Body of pancreas (tissue), 4 donors: Measurements from ENCODE around the gene HTRA3. TPM values are rescaled to one million over a fixed set of nuclear protein-coding genes. Genes with fewer than 3 reads are reported as not detected.

Source experiments
- ATAC-seq: fragments of 150-250 bp; one replicate; pipeline ENCODE4 v1.9.1; 2016
- DNase-seq, 4 donors: peaks; one replicate each; pipeline ENCODE4 v3.0.0-alpha.2; 2019
- H3K27ac ChIP-seq, 4 donors: fragments of 200-600 bp; sonication (generic); 1 replicate in 3 of 4; 2 replicates in 1 of 4; pipeline versions ENCODE4 v1.5.1 to v1.6.1; 2016 to 2019; ENCODE audit warnings: mild to moderate bottlenecking in 1 of 4, mixed read lengths in 1 of 4, moderate library complexity in 1 of 4
- H3K27me3 ChIP-seq, 2 donors: fragments of 200-600 bp; sonication (generic); one replicate each; pipeline ENCODE4 v1.6.0; 2016; ENCODE audit warnings: mild to moderate bottlenecking in 1 of 2
- H3K36me3 ChIP-seq, 2 donors: fragments of 200-600 bp; sonication (generic); replicated peaks in 1 of 2; 2 replicates each; pipeline ENCODE4 v1.5.1; 2016; ENCODE audit warnings: low read depth in 2 of 2; ENCODE audit not compliant: insufficient read depth in 1 of 2
- H3K4me1 ChIP-seq: fragments of 200-600 bp; sonication (generic); one replicate; pipeline ENCODE4 v1.6.0; 2016
- H3K4me3 ChIP-seq, 2 donors: fragments of 200-600 bp; sonication (generic); 1 replicate in 1 of 2; 2 replicates in 1 of 2; pipeline ENCODE4 v1.5.1; 2016 to 2019
- H3K9me3 ChIP-seq, 3 donors: fragments of 200-600 bp; sonication (generic); 1 replicate in 2 of 3; 2 replicates in 1 of 3; pipeline ENCODE4 v1.5.1; 2016
- CTCF ChIP-seq, 7 experiments: fragments of 450-650 bp in 4 of 7; fragments of 200-600 bp in 3 of 7; sonication (generic) in 3 of 7; IDR thresholded peaks; one replicate each; pipeline ENCODE4 v1.5.1; 2016 to 2019; ENCODE audit warnings: antibody characterized with exemption in 7 of 7
- POLR2A ChIP-seq, 3 donors: fragments of 450-650 bp; IDR thresholded peaks; one replicate each; pipeline ENCODE4 v1.6.1; 2016; ENCODE audit warnings: antibody characterized with exemption in 3 of 3, mild to moderate bottlenecking in 2 of 3
- WGBS, 2 donors: methylation state at CpG; one replicate each; pipeline ENCODE4 v1.1.5; 2017; 5-methylcytosine and 5-hydroxymethylcytosine counted together
- intact Hi-C: fragments of 100-400 bp; cut with DNase I; formaldehyde crosslinking; loops from one replicate; pipeline ENCODE4 v1.15.1; 2023
- total RNA-seq, 2 donors: library from RNA; depleted of rRNA; stranded (reverse); fragments of >200 nt; gene quantifications; one replicate each; pipeline ENCODE4 v1.1.0, GENCODE V29; 2016

The HTRA3 gene
- total RNA-seq, 2 donors from 2014 or later: 4.2 to 17.5 TPM

- ATAC-seq (no peak), DNase-seq (peak in 3 of 4 donors; percentile 0 to 7 (median 4))
- Histone ChIP-seq H3K27ac (no peak overlapping the region), H3K4me1 (peaks cover 11% of the 10 kb centered on the region), H3K4me3 (no peak overlapping the region), H3K36me3 (no peaks in the 10 kb centered on the region), H3K27me3 (no peaks in the 10 kb centered on the region), H3K9me3 (no peaks in the 10 kb centered on the region)
- no peak for TF ChIP-seq POLR2A (IDR thresholded peaks at IDR 0.05)
- TF ChIP-seq CTCF (IDR thresholded peaks at IDR 0.05): no peak
- intact Hi-C loops: no loop called here
- WGBS, 2 donors: 84 to 99% methylated on average over 5 of the region's 5 CpGs
These were observed 45.2 kb downstream of the HTRA3 start for GRCh38 chr4:8314691-8315255.

- Histone ChIP-seq H3K4me3 (no peak overlapping the region), H3K36me3 (no peaks in the 10 kb centered on the region), H3K27me3 (no peaks in the 10 kb centered on the region), H3K9me3 (no peaks in the 10 kb centered on the region), H3K27ac (peak overlapping the region in 2 of 4 donors; percentile 13 to 39), H3K4me1 (peaks cover 11% of the 10 kb centered on the region)
- TF ChIP-seq POLR2A (IDR thresholded peaks at IDR 0.05) (no peak), CTCF (IDR thresholded peaks at IDR 0.05) (peak in 3 of 7 experiments; percentile 16 to 21 (median 19))
- WGBS, 2 donors: 27 to 50% methylated on average over 10 to 21 of the region's 21 CpGs
- ATAC-seq: peak; percentile 79
- DNase-seq: peak; percentile 57 to 80 (median 76)
- intact Hi-C loops: no loop called here
These were observed 46.1 kb downstream of the HTRA3 start for GRCh38 chr4:8315435-8316250.

DNA sequence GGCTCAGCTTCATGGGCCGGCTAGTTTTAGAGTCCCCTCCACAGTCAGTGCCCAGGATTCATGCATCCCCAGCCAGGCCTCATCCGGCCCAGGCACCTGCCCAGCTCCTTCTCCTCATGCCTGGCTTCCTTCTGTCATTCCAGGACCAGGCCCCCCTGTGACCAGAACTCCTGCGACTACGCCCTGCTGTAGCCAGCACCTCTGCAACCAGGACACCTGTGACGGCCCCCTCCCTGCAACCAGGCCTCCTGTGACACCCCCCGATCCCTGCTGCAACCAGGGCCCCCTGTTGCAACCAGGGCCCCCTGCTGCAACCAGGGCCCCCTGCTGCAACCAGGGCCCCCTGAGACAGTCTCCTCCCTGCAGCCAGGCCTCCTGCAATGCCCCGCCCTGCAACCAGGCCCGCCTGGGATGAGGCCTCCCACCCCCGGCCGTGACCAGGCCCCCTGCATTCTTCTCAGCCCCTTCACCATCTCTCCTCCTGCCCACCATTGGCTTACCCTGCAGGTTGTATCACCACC is 46.8 kb downstream of the HTRA3 start:
- Histone ChIP-seq H3K36me3 (no peaks in the 10 kb centered on the region), H3K27me3 (no peaks in the 10 kb centered on the region), H3K4me3 (no peak overlapping the region), H3K4me1 (peaks cover 11% of the 10 kb centered on the region), H3K9me3 (no peaks in the 10 kb centered on the region), H3K27ac (peak overlapping the region in 1 of 4 donors; percentile 39)
- intact Hi-C loops: no loop called here
- DNase-seq (no peak), ATAC-seq (no peak)
- WGBS, 2 donors: 82 to 85% methylated on average over 9 to 10 of the region's 10 CpGs
- TF ChIP-seq CTCF (IDR thresholded peaks at IDR 0.05): no peak
- no peak for TF ChIP-seq POLR2A (IDR thresholded peaks at IDR 0.05)

GRCh38 chr4:8316911-8317351 is 47.4 kb downstream of the HTRA3 start:
- intact Hi-C loops: no loop called here
- no peak for ATAC-seq

More at GRCh38 chr4:8316911-8317351, 47.4 kb downstream of the HTRA3 start:
- H3K36me3 ChIP-seq: no peaks in the 10 kb centered on the region
- TF ChIP-seq CTCF (IDR thresholded peaks at IDR 0.05): no peak
- TF ChIP-seq POLR2A (IDR thresholded peaks at IDR 0.05): no peak
- no peaks in the 10 kb centered on the region for H3K9me3 ChIP-seq
- whole genome bisulfite sequencing, 2 donors: 87 to 92% methylated on average over 13 to 14 of the region's 15 CpGs
- DNase-seq: peak in 1 of 4 donors; percentile 5
- peaks cover 11% of the 10 kb centered on the region for H3K4me1 ChIP-seq
- no peak overlapping the region for H3K27ac ChIP-seq
- no peak overlapping the region for H3K4me3 ChIP-seq
- H3K27me3 ChIP-seq: no peaks in the 10 kb centered on the region
